HEK293 (cell line): Measurements from ENCODE around the gene MMP24OS.

Experiments
- CTCF ChIA-PET: fragments of 350-600 bp; formaldehyde crosslinking; extraction: SDS; loops from one replicate; lab custom pipeline; 2021; ENCODE audit warnings: antibody characterized with exemption; lab: Yijun Ruan, JAX
- POLR2A ChIA-PET: fragments of 300-600 bp; formaldehyde crosslinking; extraction: SDS; loops from one replicate; lab custom pipeline; 2020; ENCODE audit warnings: antibody characterized with exemption, inconsistent platforms; lab: Yijun Ruan, JAX
- H3K27ac ChIP-seq: fragments of 200-500 bp; sonication (Bioruptor generic); 2 replicates; pipeline ENCODE4 v1.5.1; 2014; ENCODE audit warnings: low read depth, low read length, control low read depth, inconsistent platforms; ENCODE audit errors: extremely low read depth
- H3K36me3 ChIP-seq, 2 experiments: fragments of 200-500 bp in 1 of 2; sonication (Bioruptor generic) in 1 of 2; 1 replicate in 1 of 2; 2 replicates in 1 of 2; pipeline ENCODE4 v1.5.1; 2014 to 2017; ENCODE audit warnings: inconsistent platforms in 2 of 2, low read length in 2 of 2; ENCODE audit not compliant: control insufficient read depth in 2 of 2, insufficient read depth in 1 of 2
- H3K4me1 ChIP-seq: fragments of 200-500 bp; sonication (Bioruptor generic); 2 replicates; pipeline ENCODE4 v1.5.1; 2014; ENCODE audit warnings: mild to moderate bottlenecking, low read length, inconsistent platforms; ENCODE audit not compliant: control insufficient read depth, insufficient read depth
- H3K4me3 ChIP-seq: 2 replicates; pipeline ENCODE4 v1.5.1; 2011; ENCODE audit warnings: low read depth, mild to moderate bottlenecking, control low read depth, low read length, moderate library complexity
- H3K9me3 ChIP-seq: fragments of 200-500 bp; sonication (Bioruptor generic); 2 replicates; pipeline ENCODE4 v1.5.1; 2014; ENCODE audit warnings: low read depth, low read length, inconsistent platforms; ENCODE audit not compliant: control insufficient read depth, insufficient read depth
- EGR2 ChIP-seq: fragments of 450-650 bp; formaldehyde crosslinking; IDR thresholded peaks from 2 replicates; pipeline ENCODE4 v1.5.1; 2016; ENCODE audit warnings: low read depth, missing biosample characterization, missing genetic modification characterization
- SALL2 ChIP-seq: fragments of 450-650 bp; formaldehyde crosslinking; IDR thresholded peaks from 2 replicates; pipeline ENCODE4 v1.5.0; 2017; ENCODE audit warnings: missing biosample characterization, mild to moderate bottlenecking, missing genetic modification characterization, borderline replicate concordance
- SP3 ChIP-seq: fragments of 450-650 bp; formaldehyde crosslinking; IDR thresholded peaks from 2 replicates; pipeline ENCODE4 v1.5.1; 2016; ENCODE audit warnings: missing biosample characterization, missing genetic modification characterization
- YY1 ChIP-seq: fragments of 450-650 bp; formaldehyde crosslinking; IDR thresholded peaks from 2 replicates; pipeline ENCODE4 v1.5.1; 2018; ENCODE audit warnings: missing biosample characterization, missing genetic modification characterization
- ZNF121 ChIP-seq: fragments of 450-650 bp; formaldehyde crosslinking; IDR thresholded peaks from 2 replicates; pipeline ENCODE4 v1.5.1; 2016; ENCODE audit warnings: missing biosample characterization, missing genetic modification characterization
- ZNF140 ChIP-seq: fragments of 450-650 bp; formaldehyde crosslinking; IDR thresholded peaks from 2 replicates; pipeline ENCODE4 v1.5.1; 2016; ENCODE audit warnings: missing biosample characterization, missing genetic modification characterization
- ZNF24 ChIP-seq: fragments of 450-650 bp; formaldehyde crosslinking; IDR thresholded peaks from 2 replicates; pipeline ENCODE4 v1.5.1; 2016; ENCODE audit warnings: missing biosample characterization, missing genetic modification characterization
- ZNF248 ChIP-seq: fragments of 450-650 bp; formaldehyde crosslinking; IDR thresholded peaks from 2 replicates; pipeline ENCODE4 v1.5.1; 2017; ENCODE audit warnings: missing biosample characterization, missing genetic modification characterization
- ZNF302 ChIP-seq: fragments of 450-650 bp; formaldehyde crosslinking; IDR thresholded peaks from 2 replicates; pipeline ENCODE4 v1.5.1; 2016; ENCODE audit warnings: missing biosample characterization, missing genetic modification characterization, low read depth
- ZNF510 ChIP-seq: fragments of 450-650 bp; formaldehyde crosslinking; IDR thresholded peaks from 2 replicates; pipeline ENCODE4 v1.5.1; 2018; ENCODE audit warnings: mild to moderate bottlenecking, missing genetic modification characterization, missing biosample characterization; ENCODE audit not compliant: insufficient replicate concordance
- ZNF596 ChIP-seq: fragments of 450-650 bp; IDR thresholded peaks from 2 replicates; pipeline ENCODE4 v1.5.0; 2018; ENCODE audit warnings: missing biosample characterization, mild to moderate bottlenecking, missing genetic modification characterization, moderate library complexity
- ZNF623 ChIP-seq: fragments of 450-650 bp; formaldehyde crosslinking; IDR thresholded peaks from 2 replicates; pipeline ENCODE4 v1.5.1; 2016; ENCODE audit warnings: missing biosample characterization, missing genetic modification characterization
- ZNF654 ChIP-seq: fragments of 450-650 bp; formaldehyde crosslinking; IDR thresholded peaks from 2 replicates; pipeline ENCODE4 v1.5.1; 2016; ENCODE audit warnings: low read depth, missing biosample characterization, missing genetic modification characterization
- ZNF664 ChIP-seq: fragments of 450-650 bp; formaldehyde crosslinking; IDR thresholded peaks from 2 replicates; pipeline ENCODE4 v1.5.1; 2016; ENCODE audit warnings: missing biosample characterization, missing genetic modification characterization
- ZNF677 ChIP-seq: fragments of 450-650 bp; IDR thresholded peaks from 2 replicates; pipeline ENCODE4 v1.5.0; 2018; ENCODE audit warnings: missing biosample characterization, mild to moderate bottlenecking, missing genetic modification characterization, moderate library complexity
- ZNF747 ChIP-seq: fragments of 450-650 bp; formaldehyde crosslinking; IDR thresholded peaks from 2 replicates; pipeline ENCODE4 v1.5.1; 2016; ENCODE audit warnings: missing biosample characterization, missing genetic modification characterization
- ZSCAN30 ChIP-seq: fragments of 450-650 bp; IDR thresholded peaks from 2 replicates; pipeline ENCODE4 v1.5.1; 2018; ENCODE audit warnings: missing biosample characterization, mild to moderate bottlenecking, missing genetic modification characterization, moderate library complexity
- TF ChIP-seq, protein P1 (sequence below): fragments of 450-650 bp; formaldehyde crosslinking; IDR thresholded peaks from 2 replicates; pipeline ENCODE4 v1.5.1; 2016; ENCODE audit warnings: missing biosample characterization, missing genetic modification characterization, borderline replicate concordance
- TF ChIP-seq, protein P2 (sequence below): fragments of 450-650 bp; formaldehyde crosslinking; IDR thresholded peaks from 2 replicates; pipeline ENCODE4 v1.5.1; 2016; ENCODE audit warnings: missing biosample characterization, missing genetic modification characterization
- TF ChIP-seq, protein P3 (sequence below): fragments of 450-650 bp; formaldehyde crosslinking; optimal IDR thresholded peaks from 2 replicates; pipeline ENCODE3; 2016; ENCODE audit warnings: missing biosample characterization, mild to moderate bottlenecking, missing genetic modification characterization
- TF ChIP-seq, protein P4 (sequence below): fragments of 450-650 bp; formaldehyde crosslinking; IDR thresholded peaks from 2 replicates; pipeline ENCODE4 v1.5.1; 2016; ENCODE audit warnings: missing biosample characterization, missing genetic modification characterization
- TF ChIP-seq, protein P5 (sequence below): fragments of 450-650 bp; formaldehyde crosslinking; IDR thresholded peaks from 2 replicates; pipeline ENCODE4 v1.5.1; 2016; ENCODE audit warnings: missing biosample characterization, missing genetic modification characterization
- TF ChIP-seq, protein P6 (sequence below): fragments of 450-650 bp; formaldehyde crosslinking; IDR thresholded peaks from 2 replicates; pipeline ENCODE4 v1.5.1; 2016; ENCODE audit warnings: missing biosample characterization, missing genetic modification characterization

Gene MMP24OS

DNA sequence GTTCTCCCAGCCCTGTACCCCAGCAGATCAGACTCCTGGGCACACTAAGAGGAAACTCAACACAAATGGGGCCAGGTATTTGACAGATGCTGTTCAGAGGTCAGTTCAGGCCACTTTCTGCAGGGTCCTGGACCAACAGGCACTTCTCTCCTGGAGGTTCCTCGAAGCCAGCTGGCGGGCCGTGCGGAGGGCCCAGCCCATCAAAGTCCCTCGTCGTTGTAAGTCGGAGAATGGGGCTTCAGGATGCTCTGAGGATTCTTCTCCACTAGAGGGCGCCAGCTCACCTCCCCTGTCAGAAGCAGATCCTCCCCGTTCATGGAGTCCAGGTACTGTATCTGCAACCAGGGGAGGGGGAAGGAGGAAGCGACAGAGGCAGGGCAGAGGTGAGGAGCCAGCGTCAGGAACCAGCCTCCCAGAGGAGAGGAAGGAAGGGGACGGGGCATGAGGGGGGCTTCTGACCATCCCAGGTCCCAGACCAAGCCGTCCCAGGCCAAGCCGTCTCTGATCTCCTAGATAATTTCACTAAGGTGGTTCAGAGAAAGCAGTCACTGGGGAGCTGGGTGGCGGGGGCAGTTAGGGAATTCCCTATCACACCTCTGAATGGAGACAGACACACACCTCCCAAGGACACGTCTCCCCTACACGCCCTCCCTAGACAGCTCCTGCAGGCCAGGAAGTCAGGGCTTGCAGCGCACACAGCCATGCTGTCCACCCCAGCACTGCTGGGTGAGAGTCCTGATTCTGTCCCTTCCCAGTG is 26.0 kb upstream of the MMP24OS start (continued):
- TF ChIP-seq ZNF596 (no peak), ZNF140 (tag by site-specific recombination) (no peak), ZSCAN30 (tag by site-specific recombination) (peak; percentile 55; the same call in 1 of the 2 replicates), ZNF654 (tag by site-specific recombination) (peak; percentile 98), ZNF677 (tag by site-specific recombination) (no peak), SP3 (tag by site-specific recombination) (0 out of 2 replicates have a peak, but pooled peaks have one; percentile 14), ZNF24 (tag by site-specific recombination) (no peak), ZNF664 (tag by site-specific recombination) (no peak), YY1 (tag by site-specific recombination) (no peak)
- TF ChIP-seq, protein P1, sequence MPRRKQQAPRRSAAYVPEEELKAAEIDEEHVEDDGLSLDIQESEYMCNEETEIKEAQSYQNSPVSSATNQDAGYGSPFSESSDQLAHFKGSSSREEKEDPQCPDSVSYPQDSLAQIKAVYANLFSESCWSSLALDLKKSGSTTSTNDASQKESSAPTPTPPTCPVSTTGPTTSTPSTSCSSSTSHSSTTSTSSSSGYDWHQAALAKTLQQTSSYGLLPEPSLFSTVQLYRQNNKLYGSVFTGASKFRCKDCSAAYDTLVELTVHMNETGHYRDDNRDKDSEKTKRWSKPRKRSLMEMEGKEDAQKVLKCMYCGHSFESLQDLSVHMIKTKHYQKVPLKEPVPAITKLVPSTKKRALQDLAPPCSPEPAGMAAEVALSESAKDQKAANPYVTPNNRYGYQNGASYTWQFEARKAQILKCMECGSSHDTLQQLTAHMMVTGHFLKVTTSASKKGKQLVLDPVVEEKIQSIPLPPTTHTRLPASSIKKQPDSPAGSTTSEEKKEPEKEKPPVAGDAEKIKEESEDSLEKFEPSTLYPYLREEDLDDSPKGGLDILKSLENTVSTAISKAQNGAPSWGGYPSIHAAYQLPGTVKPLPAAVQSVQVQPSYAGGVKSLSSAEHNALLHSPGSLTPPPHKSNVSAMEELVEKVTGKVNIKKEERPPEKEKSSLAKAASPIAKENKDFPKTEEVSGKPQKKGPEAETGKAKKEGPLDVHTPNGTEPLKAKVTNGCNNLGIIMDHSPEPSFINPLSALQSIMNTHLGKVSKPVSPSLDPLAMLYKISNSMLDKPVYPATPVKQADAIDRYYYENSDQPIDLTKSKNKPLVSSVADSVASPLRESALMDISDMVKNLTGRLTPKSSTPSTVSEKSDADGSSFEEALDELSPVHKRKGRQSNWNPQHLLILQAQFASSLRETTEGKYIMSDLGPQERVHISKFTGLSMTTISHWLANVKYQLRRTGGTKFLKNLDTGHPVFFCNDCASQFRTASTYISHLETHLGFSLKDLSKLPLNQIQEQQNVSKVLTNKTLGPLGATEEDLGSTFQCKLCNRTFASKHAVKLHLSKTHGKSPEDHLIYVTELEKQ (tag by site-specific recombination) = no peak
- TF ChIP-seq, protein P2, sequence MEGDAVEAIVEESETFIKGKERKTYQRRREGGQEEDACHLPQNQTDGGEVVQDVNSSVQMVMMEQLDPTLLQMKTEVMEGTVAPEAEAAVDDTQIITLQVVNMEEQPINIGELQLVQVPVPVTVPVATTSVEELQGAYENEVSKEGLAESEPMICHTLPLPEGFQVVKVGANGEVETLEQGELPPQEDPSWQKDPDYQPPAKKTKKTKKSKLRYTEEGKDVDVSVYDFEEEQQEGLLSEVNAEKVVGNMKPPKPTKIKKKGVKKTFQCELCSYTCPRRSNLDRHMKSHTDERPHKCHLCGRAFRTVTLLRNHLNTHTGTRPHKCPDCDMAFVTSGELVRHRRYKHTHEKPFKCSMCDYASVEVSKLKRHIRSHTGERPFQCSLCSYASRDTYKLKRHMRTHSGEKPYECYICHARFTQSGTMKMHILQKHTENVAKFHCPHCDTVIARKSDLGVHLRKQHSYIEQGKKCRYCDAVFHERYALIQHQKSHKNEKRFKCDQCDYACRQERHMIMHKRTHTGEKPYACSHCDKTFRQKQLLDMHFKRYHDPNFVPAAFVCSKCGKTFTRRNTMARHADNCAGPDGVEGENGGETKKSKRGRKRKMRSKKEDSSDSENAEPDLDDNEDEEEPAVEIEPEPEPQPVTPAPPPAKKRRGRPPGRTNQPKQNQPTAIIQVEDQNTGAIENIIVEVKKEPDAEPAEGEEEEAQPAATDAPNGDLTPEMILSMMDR (tag by site-specific recombination) = peak; percentile 86

DNA sequence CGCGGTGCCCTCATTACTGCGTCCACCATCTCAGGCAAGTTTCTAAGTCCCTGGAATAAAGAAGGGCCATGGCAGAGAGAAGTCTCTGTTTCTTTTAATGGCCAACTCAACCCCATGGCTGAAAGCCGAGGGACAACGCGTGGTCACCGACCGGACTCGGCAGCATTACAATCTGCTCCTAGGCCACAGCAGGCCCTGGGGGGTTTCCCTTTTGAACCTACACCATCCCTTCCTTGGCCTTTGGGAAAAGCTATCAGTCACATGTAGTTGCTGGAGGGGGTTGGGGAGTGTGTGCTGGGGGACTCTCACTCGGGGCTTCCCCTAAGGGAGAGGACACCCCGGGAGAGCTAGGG is 25.4 kb upstream of the MMP24OS start:
- H3K27ac ChIP-seq = no peak overlapping the region
- H3K36me3 ChIP-seq = peaks cover 0 to 13% of the 10 kb centered on the region in 2 experiments; a peak in 1 of 3 replicates
- TF ChIP-seq, protein P3, sequence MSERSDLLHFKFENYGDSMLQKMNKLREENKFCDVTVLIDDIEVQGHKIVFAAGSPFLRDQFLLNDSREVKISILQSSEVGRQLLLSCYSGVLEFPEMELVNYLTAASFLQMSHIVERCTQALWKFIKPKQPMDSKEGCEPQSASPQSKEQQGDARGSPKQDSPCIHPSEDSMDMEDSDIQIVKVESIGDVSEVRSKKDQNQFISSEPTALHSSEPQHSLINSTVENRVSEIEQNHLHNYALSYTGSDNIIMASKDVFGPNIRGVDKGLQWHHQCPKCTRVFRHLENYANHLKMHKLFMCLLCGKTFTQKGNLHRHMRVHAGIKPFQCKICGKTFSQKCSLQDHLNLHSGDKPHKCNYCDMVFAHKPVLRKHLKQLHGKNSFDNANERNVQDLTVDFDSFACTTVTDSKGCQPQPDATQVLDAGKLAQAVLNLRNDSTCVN (tag by site-specific recombination) = no peak
- TF ChIP-seq, protein P4, sequence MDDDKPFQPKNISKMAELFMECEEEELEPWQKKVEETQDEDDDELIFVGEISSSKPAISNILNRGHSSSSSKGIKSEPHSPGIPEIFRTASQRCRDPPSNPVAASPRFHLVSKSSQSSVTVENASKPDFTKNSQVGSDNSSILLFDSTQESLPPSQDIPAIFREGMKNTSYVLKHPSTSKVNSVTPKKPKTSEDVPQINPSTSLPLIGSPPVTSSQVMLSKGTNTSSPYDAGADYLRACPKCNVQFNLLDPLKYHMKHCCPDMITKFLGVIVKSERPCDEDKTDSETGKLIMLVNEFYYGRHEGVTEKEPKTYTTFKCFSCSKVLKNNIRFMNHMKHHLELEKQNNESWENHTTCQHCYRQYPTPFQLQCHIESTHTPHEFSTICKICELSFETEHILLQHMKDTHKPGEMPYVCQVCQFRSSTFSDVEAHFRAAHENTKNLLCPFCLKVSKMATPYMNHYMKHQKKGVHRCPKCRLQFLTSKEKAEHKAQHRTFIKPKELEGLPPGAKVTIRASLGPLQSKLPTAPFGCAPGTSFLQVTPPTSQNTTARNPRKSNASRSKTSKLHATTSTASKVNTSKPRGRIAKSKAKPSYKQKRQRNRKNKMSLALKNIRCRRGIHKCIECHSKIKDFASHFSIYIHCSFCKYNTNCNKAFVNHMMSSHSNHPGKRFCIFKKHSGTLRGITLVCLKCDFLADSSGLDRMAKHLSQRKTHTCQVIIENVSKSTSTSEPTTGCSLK (tag by site-specific recombination) = no peak
- TF ChIP-seq, protein P5, sequence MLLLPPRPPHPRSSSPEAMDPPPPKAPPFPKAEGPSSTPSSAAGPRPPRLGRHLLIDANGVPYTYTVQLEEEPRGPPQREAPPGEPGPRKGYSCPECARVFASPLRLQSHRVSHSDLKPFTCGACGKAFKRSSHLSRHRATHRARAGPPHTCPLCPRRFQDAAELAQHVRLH = no peak
- TF ChIP-seq ZNF747 (tag by site-specific recombination) (no peak), EGR2 (no peak), ZNF302 (tag by site-specific recombination) (no peak), ZNF623 (tag by site-specific recombination) (no peak), ZNF510 (tag by site-specific recombination) (no peak), ZNF248 (tag by site-specific recombination) (no peak), SALL2 (tag by site-specific recombination) (no peak), ZNF121 (tag by site-specific recombination) (no peak)
- TF ChIP-seq, protein P6, sequence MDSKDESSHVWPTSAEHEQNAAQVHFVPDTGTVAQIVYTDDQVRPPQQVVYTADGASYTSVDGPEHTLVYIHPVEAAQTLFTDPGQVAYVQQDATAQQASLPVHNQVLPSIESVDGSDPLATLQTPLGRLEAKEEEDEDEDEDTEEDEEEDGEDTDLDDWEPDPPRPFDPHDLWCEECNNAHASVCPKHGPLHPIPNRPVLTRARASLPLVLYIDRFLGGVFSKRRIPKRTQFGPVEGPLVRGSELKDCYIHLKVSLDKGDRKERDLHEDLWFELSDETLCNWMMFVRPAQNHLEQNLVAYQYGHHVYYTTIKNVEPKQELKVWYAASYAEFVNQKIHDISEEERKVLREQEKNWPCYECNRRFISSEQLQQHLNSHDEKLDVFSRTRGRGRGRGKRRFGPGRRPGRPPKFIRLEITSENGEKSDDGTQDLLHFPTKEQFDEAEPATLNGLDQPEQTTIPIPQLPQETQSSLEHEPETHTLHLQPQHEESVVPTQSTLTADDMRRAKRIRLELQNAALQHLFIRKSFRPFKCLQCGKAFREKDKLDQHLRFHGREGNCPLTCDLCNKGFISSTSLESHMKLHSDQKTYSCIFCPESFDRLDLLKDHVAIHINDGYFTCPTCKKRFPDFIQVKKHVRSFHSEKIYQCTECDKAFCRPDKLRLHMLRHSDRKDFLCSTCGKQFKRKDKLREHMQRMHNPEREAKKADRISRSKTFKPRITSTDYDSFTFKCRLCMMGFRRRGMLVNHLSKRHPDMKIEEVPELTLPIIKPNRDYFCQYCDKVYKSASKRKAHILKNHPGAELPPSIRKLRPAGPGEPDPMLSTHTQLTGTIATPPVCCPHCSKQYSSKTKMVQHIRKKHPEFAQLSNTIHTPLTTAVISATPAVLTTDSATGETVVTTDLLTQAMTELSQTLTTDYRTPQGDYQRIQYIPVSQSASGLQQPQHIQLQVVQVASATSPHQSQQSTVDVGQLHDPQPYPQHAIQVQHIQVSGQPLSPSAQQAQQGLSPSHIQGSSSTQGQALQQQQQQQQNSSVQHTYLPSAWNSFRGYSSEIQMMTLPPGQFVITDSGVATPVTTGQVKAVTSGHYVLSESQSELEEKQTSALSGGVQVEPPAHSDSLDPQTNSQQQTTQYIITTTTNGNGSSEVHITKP = no peak
- no peaks in the 10 kb centered on the region; the same call in 1 of the 2 replicates for H3K4me1 ChIP-seq
- ChIA-PET CTCF (interaction anchor here (0.5 to 13.7 kb wide), 28 partner anchors 9 to 964 kb away, joined by 3 to 236 read pairs (median 6); partner anchors contain the start of genes EIF6, GDF5 and MMP24OS), POLR2A (interaction anchor here (1.4 kb wide), 1 partner anchor 25 kb away, joined by 5 read pairs; the partner anchor contains the start of gene MMP24OS)
- H3K4me3 ChIP-seq = no peak overlapping the region
- H3K9me3 ChIP-seq = no peaks in the 10 kb centered on the region
